Activated CD8-positive, alpha-beta T cell treated with anti-CD3 and anti-CD28 coated beads for 36 hours (primary cell): ENCODE data around the gene SFXN4. TPM values are rescaled to one million over a fixed set of nuclear protein-coding genes. Genes with fewer than 3 reads are reported as not detected.

ENCODE experiments used
- ATAC-seq: fragments of 200-7000 bp; cut with Tn5 transposase; one replicate; pipeline ENCODE4 v1.10.0; 2021; ENCODE audit warnings: mild to moderate bottlenecking, moderate library complexity
- CTCF ChIA-PET: fragments of 350-600 bp; sonication (Branson Sonifier 250); formaldehyde crosslinking; loops from one replicate; lab custom pipeline; 2021; ENCODE audit warnings: antibody characterized with exemption; lab: Charles Lee
- POLR2A ChIA-PET: fragments of 350-600 bp; sonication (Branson Sonifier 250); formaldehyde crosslinking; loops from one replicate; lab custom pipeline; 2021; ENCODE audit warnings: antibody characterized with exemption; lab: Charles Lee
- DNase-seq: peaks from one replicate; pipeline ENCODE4 v3.0.0-alpha.2; 2020
- H3K27ac Mint-ChIP-seq: one replicate; pipeline ENCODE4 v1.8.0; 2021; ENCODE audit warnings: mild to moderate bottlenecking, mixed read lengths
- H3K27me3 Mint-ChIP-seq: one replicate; pipeline ENCODE4 v1.8.0; 2021; ENCODE audit warnings: mixed read lengths
- H3K36me3 Mint-ChIP-seq: one replicate; pipeline ENCODE4 v1.8.0; 2021; ENCODE audit warnings: low read depth, mixed read lengths
- H3K4me1 Mint-ChIP-seq: one replicate; pipeline ENCODE4 v1.8.0; 2021; ENCODE audit warnings: low read depth, mixed read lengths
- H3K4me3 Mint-ChIP-seq: one replicate; pipeline ENCODE4 v1.8.0; 2021; ENCODE audit warnings: mild to moderate bottlenecking, moderate library complexity, mixed read lengths
- H3K9me3 Mint-ChIP-seq: one replicate; pipeline ENCODE4 v1.8.0; 2021; ENCODE audit warnings: mixed read lengths
- intact Hi-C: fragments of 100-400 bp; cut with micrococcal nuclease; formaldehyde crosslinking; loops from one replicate; pipeline ENCODE4 v1.10.0; 2022
- total RNA-seq, 2 experiments: library from RNA; stranded (reverse); gene quantifications; one replicate each; pipeline ENCODE4 v1.2.3, GENCODE V29; 2021
- TF ChIP-seq, protein P1 (sequence below): fragments of 200-600 bp; IDR thresholded peaks from one replicate; pipeline ENCODE4 v1.8.0; 2022; ENCODE audit warnings: antibody characterized with exemption, mild to moderate bottlenecking

SFXN4 gene
- total RNA-seq, 2 experiments from 2014 or later, result 45.9 to 50.3 TPM

DNA sequence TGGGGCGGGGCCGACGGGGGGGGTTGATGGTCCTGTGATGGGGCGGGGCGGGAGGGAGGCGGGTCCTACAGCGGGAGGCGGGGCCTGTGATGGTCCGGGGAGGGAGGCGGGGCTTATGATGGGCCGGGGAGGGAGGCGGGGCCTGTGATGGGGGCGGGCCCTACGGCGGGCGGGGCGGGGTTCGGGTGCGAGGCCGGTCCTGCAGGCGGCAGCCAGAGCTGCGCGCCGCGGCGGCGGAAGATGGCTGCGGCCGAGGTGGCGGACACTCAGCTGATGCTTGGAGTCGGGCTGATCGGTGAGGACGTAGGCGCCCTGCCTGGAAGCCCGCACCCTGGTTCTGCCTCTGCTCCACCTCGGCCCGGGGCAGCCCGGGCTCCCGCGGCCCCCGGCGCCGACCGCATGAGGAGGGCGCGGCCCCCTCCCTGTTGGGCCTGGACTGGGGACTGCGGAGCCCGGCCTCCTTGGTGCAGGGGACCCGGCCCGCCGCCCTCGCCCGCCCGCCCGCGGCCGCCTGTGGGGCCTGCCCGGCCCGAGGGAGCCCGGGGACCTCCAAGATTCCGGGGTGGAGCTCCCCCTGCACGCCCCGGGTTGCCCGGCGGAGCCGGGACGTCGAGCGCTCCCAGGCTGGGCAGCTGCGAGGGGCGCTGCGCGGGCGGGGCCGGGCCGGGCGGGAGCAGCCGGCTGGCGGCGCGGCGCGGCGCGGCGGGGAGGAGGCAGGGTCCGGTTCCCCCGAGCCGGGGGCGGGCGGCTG lies 61.4 kb downstream of the SFXN4 start, which contains the start of gene DENND10:
Gene DENND10 (plus strand): TSS at position 211 of the 751 bp plus-strand sequence. CDS start 30 bp downstream, at position 241.
- H3K36me3 Mint-ChIP-seq, result peaks cover 6% of the 10 kb centered on the region
- TF ChIP-seq, protein P1, sequence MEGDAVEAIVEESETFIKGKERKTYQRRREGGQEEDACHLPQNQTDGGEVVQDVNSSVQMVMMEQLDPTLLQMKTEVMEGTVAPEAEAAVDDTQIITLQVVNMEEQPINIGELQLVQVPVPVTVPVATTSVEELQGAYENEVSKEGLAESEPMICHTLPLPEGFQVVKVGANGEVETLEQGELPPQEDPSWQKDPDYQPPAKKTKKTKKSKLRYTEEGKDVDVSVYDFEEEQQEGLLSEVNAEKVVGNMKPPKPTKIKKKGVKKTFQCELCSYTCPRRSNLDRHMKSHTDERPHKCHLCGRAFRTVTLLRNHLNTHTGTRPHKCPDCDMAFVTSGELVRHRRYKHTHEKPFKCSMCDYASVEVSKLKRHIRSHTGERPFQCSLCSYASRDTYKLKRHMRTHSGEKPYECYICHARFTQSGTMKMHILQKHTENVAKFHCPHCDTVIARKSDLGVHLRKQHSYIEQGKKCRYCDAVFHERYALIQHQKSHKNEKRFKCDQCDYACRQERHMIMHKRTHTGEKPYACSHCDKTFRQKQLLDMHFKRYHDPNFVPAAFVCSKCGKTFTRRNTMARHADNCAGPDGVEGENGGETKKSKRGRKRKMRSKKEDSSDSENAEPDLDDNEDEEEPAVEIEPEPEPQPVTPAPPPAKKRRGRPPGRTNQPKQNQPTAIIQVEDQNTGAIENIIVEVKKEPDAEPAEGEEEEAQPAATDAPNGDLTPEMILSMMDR, result no peak
- intact Hi-C loops, result no loop called here
- H3K27ac Mint-ChIP-seq, result no peak within 1 kb of the TSS
- POLR2A ChIA-PET, result interaction anchor here (0.9 to 3.2 kb wide), 5 partner anchors 10 to 34 kb away, joined by 4 to 14 read pairs (median 5); partner anchors contain the start of gene EIF3A
- CTCF ChIA-PET, result interaction anchor here (3.0 kb wide), 1 partner anchor 27 kb away, joined by 11 read pairs; no protein-coding TSS in a partner anchor
- DNase-seq, result peak; percentile 83
- H3K27me3 Mint-ChIP-seq, result no peaks in the 10 kb centered on the region
- peak within 1 kb of the TSS; percentile 72 for H3K4me3 Mint-ChIP-seq
- no peaks in the 10 kb centered on the region for H3K9me3 Mint-ChIP-seq
- peaks cover 11% of the 10 kb centered on the region for H3K4me1 Mint-ChIP-seq
- ATAC-seq, result peak; percentile 94

- H3K4me1 Mint-ChIP-seq, result peaks cover 11% of the 10 kb centered on the region
- peak overlapping the region; percentile 57 for H3K4me3 Mint-ChIP-seq
- POLR2A ChIA-PET, result interaction anchor here (0.8 to 3.2 kb wide), 3 partner anchors 12 to 28 kb away, joined by 3 to 14 read pairs (median 8); no protein-coding TSS in a partner anchor
- TF ChIP-seq, protein P1, result no peak
- CTCF ChIA-PET, result interaction anchor here (3.0 kb wide), 1 partner anchor 28 kb away, joined by 11 read pairs; no protein-coding TSS in a partner anchor
- H3K9me3 Mint-ChIP-seq, result no peaks in the 10 kb centered on the region
- H3K36me3 Mint-ChIP-seq, result peaks cover 6% of the 10 kb centered on the region
- DNase-seq (no peak), ATAC-seq (no peak)
- H3K27me3 Mint-ChIP-seq, result no peaks in the 10 kb centered on the region
- intact Hi-C loops, result no loop called here
- H3K27ac Mint-ChIP-seq, result no peak overlapping the region
These were observed 62.1 kb downstream of the SFXN4 start for GRCh38 chr10:119103241-119103902.

- ChIA-PET POLR2A (interaction anchor here (1.8 kb wide), 1 partner anchor 20 kb away, joined by 11 read pairs; the partner anchor contains the start of gene EIF3A), CTCF (interaction anchor here (0.8 to 1.6 kb wide), 3 partner anchors 11 to 30 kb away, joined by 3 read pairs; no protein-coding TSS in a partner anchor)
- H3K27ac Mint-ChIP-seq, result no peak overlapping the region
- no peak for DNase-seq
- no peaks in the 10 kb centered on the region for H3K36me3 Mint-ChIP-seq
- peaks cover 11% of the 10 kb centered on the region for H3K4me1 Mint-ChIP-seq
- intact Hi-C loops, result no loop called here
- no peak for ATAC-seq
- TF ChIP-seq, protein P1, result no peak
- no peak overlapping the region for H3K4me3 Mint-ChIP-seq
- no peaks in the 10 kb centered on the region for H3K9me3 Mint-ChIP-seq
- H3K27me3 Mint-ChIP-seq, result no peaks in the 10 kb centered on the region
These were observed 64.0 kb downstream of the SFXN4 start for GRCh38 chr10:119101366-119102098.

DNA sequence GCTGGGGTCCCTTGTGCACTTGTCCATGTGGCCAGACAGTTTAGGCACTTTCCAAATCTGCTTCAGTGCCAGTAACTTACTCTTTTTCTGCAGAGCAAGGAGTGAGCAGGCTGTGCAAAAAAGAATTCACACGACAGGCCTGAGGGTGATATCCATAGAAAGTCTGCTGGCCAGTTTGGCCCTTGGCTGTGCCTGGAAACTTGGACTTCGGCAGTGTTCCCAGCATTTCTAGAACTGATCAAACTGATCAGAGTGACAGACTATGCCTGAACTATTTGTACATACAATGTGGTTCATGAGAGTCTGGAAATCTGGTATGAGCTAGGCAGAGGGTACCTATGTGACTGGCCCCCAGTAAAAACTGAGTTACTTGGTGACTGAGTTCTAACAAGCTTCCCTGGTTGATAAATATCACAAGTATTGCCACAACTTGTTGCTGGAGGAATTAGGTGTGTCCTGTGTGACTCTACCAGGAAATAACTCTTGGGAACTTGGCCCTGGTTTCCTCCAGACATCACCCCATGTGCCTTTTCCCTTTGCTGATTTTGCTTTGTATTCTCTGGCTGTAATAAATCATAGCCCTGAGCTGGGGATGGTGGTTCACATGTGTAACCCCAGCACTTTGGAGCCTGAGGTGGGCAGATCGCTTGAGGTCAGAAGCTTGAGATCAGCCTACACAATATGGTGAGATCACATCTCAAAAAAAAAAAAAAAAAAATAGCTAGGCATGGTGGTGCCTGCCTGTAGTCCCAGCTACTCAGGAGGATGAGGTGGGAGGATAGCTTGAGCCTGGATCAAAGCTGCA lies 64.9 kb downstream of the SFXN4 start:
- ATAC-seq (no peak), DNase-seq (no peak)
- Mint-ChIP-seq H3K27ac (peak overlapping the region; percentile 61), H3K4me3 (no peak overlapping the region), H3K36me3 (no peaks in the 10 kb centered on the region), H3K9me3 (no peaks in the 10 kb centered on the region), H3K27me3 (no peaks in the 10 kb centered on the region), H3K4me1 (peaks cover 17% of the 10 kb centered on the region)
- intact Hi-C loops, result no loop called here
- ChIA-PET CTCF (interaction anchor here (0.8 to 1.6 kb wide), 3 partner anchors 12 to 31 kb away, joined by 3 read pairs; no protein-coding TSS in a partner anchor), POLR2A (interaction anchor here (1.8 kb wide), 1 partner anchor 19 kb away, joined by 11 read pairs; the partner anchor contains the start of gene EIF3A)
- TF ChIP-seq, protein P1, result no peak
